Uterus (tissue), 4 donors: ENCODE measurements around the gene DCST1. TPM values are rescaled to one million over a fixed set of nuclear protein-coding genes. Genes with fewer than 3 reads are reported as not detected.
"Not testable (repeated sequence)": the region's sequence is repeated elsewhere in the genome, so short reads cannot be mapped to it uniquely, and the experiment has no call there.

ENCODE experiments used
- DNase-seq, 2 donors: peaks; one replicate each; pipeline ENCODE4 v3.0.0-alpha.2; 2019 to 2020
- H3K27ac ChIP-seq, 2 donors: fragments of 200-600 bp; sonication (generic); 1 replicate in 1 of 2; 2 replicates in 1 of 2; pipeline ENCODE4 v1.5.1; 2016 to 2018
- H3K27me3 ChIP-seq, 2 donors: fragments of 200-600 bp; sonication (generic); one replicate each; pipeline ENCODE4 v1.5.1; 2018 to 2019; ENCODE audit warnings: control low read depth in 1 of 2
- H3K36me3 ChIP-seq, 2 donors: fragments of 200-600 bp; sonication (generic); one replicate each; pipeline ENCODE4 v1.5.1; 2019; ENCODE audit warnings: control low read depth in 1 of 2
- H3K4me1 ChIP-seq, 2 donors: fragments of 200-600 bp; sonication (generic); one replicate each; pipeline ENCODE4 v1.5.1; 2018 to 2019; ENCODE audit warnings: control low read depth in 1 of 2
- H3K4me3 ChIP-seq, 2 donors: fragments of 200-600 bp; sonication (generic); 1 replicate in 1 of 2; 2 replicates in 1 of 2; pipeline ENCODE4 v1.5.1; 2018 to 2019; ENCODE audit warnings: mild to moderate bottlenecking in 1 of 2
- H3K9me3 ChIP-seq, 2 donors: fragments of 200-600 bp; sonication (generic); one replicate each; pipeline ENCODE4 v1.5.1; 2019; ENCODE audit warnings: control low read depth in 1 of 2
- CTCF ChIP-seq, 4 experiments: fragments of 200-600 bp in 2 of 4; fragments of 450-650 bp in 2 of 4; sonication (generic) in 2 of 4; IDR thresholded peaks; one replicate each; pipeline ENCODE4 v1.5.1; 2016 to 2019; ENCODE audit warnings: antibody characterized with exemption in 4 of 4, mild to moderate bottlenecking in 2 of 4, moderate library complexity in 1 of 4
- POLR2A ChIP-seq, 2 donors: fragments of 450-650 bp; IDR thresholded peaks; one replicate each; pipeline ENCODE4 v1.6.1; 2016; ENCODE audit warnings: antibody characterized with exemption in 2 of 2, mild to moderate bottlenecking in 1 of 2, moderate library complexity in 1 of 2
- intact Hi-C: fragments of 100-400 bp; cut with DNase I; formaldehyde crosslinking; loops from one replicate; pipeline ENCODE4 v1.15.1; 2023; ENCODE audit warnings: low total_unique reads
- total RNA-seq, 4 donors: library from RNA; depleted of rRNA in 3 of 4; stranded (reverse); fragments of >200 nt in 3 of 4; gene quantifications; one replicate each; pipeline versions ENCODE4 v1.1.0 to v1.2.4, GENCODE V29; 2014 to 2023
- donor health status: DM: yes; HTN: yes; CAD: no.

Gene DCST1
- 1 to 10 TPM in 2 of 4 donors, not detected in 2; 1.1 to 3.5 TPM for total RNA-seq

- H3K27me3 ChIP-seq: no peaks in the 10 kb centered on the region
- TF ChIP-seq POLR2A (IDR thresholded peaks at IDR 0.05) (no peak), CTCF (IDR thresholded peaks at IDR 0.05) (no peak)
- intact Hi-C loops: no loop called here
Measured at GRCh38 chr1:155033524-155033923, at the start of gene DCST1, which contains the start of gene DCST2. Gene DCST1, plus strand, starts transcription at chr1:155033824. Its CDS starts 213 bp downstream, at chr1:155034037. Gene DCST2, minus strand, starts transcription at chr1:155033781. Its CDS starts 80 bp downstream, at chr1:155033701.

GRCh38 chr1:154986736-154987135 lies 46.9 kb upstream of the DCST1 start:
- H3K4me1 ChIP-seq, intact Hi-C loops, H3K27ac ChIP-seq, H3K27me3 ChIP-seq, H3K36me3 ChIP-seq, H3K9me3 ChIP-seq, DNase-seq, H3K4me3 ChIP-seq: not testable (repeated sequence)

More at GRCh38 chr1:155033524-155033923, at the start of gene DCST1, which contains the start of gene DCST2:
- Histone ChIP-seq H3K4me3 (no peak within 1 kb of the TSS), H3K27ac (no peak within 1 kb of the TSS), H3K9me3 (no peaks in the 10 kb centered on the region), H3K36me3 (no peaks in the 10 kb centered on the region), H3K4me1 (no peaks in the 10 kb centered on the region)
- DNase-seq: no peak

- intact Hi-C loops: no loop called here
- H3K36me3 ChIP-seq: no peaks in the 10 kb centered on the region
Measured at GRCh38 chr1:154987326-154987725, 46.3 kb upstream of the DCST1 start.

GRCh38 chr1:154988058-154988954 lies 45.3 kb upstream of the DCST1 start:
- intact Hi-C loops: no loop called here
- no peaks in the 10 kb centered on the region for H3K9me3 ChIP-seq
- DNase-seq: no peak
- no peak for TF ChIP-seq POLR2A (IDR thresholded peaks at IDR 0.05)
- TF ChIP-seq CTCF (IDR thresholded peaks at IDR 0.05): no peak
- no peak overlapping the region for H3K27ac ChIP-seq
- no peak overlapping the region for H3K4me3 ChIP-seq
- H3K36me3 ChIP-seq: no peaks in the 10 kb centered on the region
- no peaks in the 10 kb centered on the region for H3K27me3 ChIP-seq
- H3K4me1 ChIP-seq: peaks cover 0 to 10% of the 10 kb centered on the region in 2 donors

More at GRCh38 chr1:154987326-154987725, 46.3 kb upstream of the DCST1 start:
- H3K27me3 ChIP-seq: no peaks in the 10 kb centered on the region
- no peak for DNase-seq
- H3K27ac ChIP-seq: no peak overlapping the region
- H3K4me3 ChIP-seq: no peak overlapping the region
- TF ChIP-seq CTCF (IDR thresholded peaks at IDR 0.05) (no peak), POLR2A (IDR thresholded peaks at IDR 0.05) (no peak)
- H3K4me1 ChIP-seq: peaks cover 0 to 10% of the 10 kb centered on the region in 2 donors
- no peaks in the 10 kb centered on the region for H3K9me3 ChIP-seq

GRCh38 chr1:154989195-154989860 lies 44.3 kb upstream of the DCST1 start:
- Histone ChIP-seq H3K4me3 (no peak overlapping the region), H3K36me3 (no peaks in the 10 kb centered on the region), H3K4me1 (peaks cover 0 to 3% of the 10 kb centered on the region in 2 donors), H3K27me3 (no peaks in the 10 kb centered on the region), H3K9me3 (no peaks in the 10 kb centered on the region), H3K27ac (no peak overlapping the region)
- TF ChIP-seq CTCF (IDR thresholded peaks at IDR 0.05) (no peak), POLR2A (IDR thresholded peaks at IDR 0.05) (no peak)
- intact Hi-C loops: no loop called here
- DNase-seq: no peak
